Keratinocyte (primary cell): ENCODE results near the gene CNTRL. TPM values are rescaled to one million over a fixed set of nuclear protein-coding genes. Genes with fewer than 3 reads are reported as not detected.

Experiments
- DNase-seq: peaks from one replicate; pipeline ENCODE4 v3.0.0-alpha.2; 2011; ENCODE audit warnings: low read depth, missing footprints, low spot score
- FAIRE-seq: peaks from 2 replicates; lab custom pipeline; 2011; peaks lifted over from hg19 to GRCh38; lab: Jason Lieb, UNC
- H2AFZ ChIP-seq: 2 replicates; pipeline ENCODE4 v1.6.0; 2012; ENCODE audit warnings: low read length, control low read depth, inconsistent platforms; ENCODE audit not compliant: control insufficient read depth
- H3K27ac ChIP-seq: 2 replicates; pipeline ENCODE4 v1.5.1; 2011; ENCODE audit warnings: low read length; ENCODE audit not compliant: control insufficient read depth, insufficient read depth
- H3K27me3 ChIP-seq: 3 replicates; pipeline ENCODE4 v1.6.0; 2011; ENCODE audit warnings: low read length; ENCODE audit not compliant: control insufficient read depth, insufficient read depth; ENCODE audit errors: extremely low read depth
- H3K36me3 ChIP-seq, 2 experiments: 2 replicates in 1 of 2; 3 replicates in 1 of 2; pipeline ENCODE4 v1.5.1; 2011; ENCODE audit warnings: low read length in 2 of 2, mild to moderate bottlenecking in 1 of 2; ENCODE audit not compliant: control insufficient read depth in 2 of 2, insufficient read depth in 2 of 2; ENCODE audit errors: extremely low read depth in 1 of 2
- H3K4me1 ChIP-seq: 3 replicates; pipeline ENCODE4 v1.5.1; 2011; ENCODE audit warnings: low read length; ENCODE audit not compliant: control insufficient read depth, insufficient read depth; ENCODE audit errors: extremely low read depth
- H3K4me2 ChIP-seq: 3 replicates; pipeline ENCODE4 v1.6.0; 2011; ENCODE audit warnings: low read depth, low read length; ENCODE audit not compliant: control insufficient read depth, insufficient read depth; ENCODE audit errors: extremely low read depth
- H3K4me3 ChIP-seq, 3 experiments: fragments of 200-600 bp in 1 of 3; sonication (generic) in 1 of 3; 2 replicates in 2 of 3; 3 replicates in 1 of 3; pipeline ENCODE4 v1.5.1; 2011 to 2016; ENCODE audit warnings: low read length in 3 of 3, mild to moderate bottlenecking in 3 of 3, control low read depth in 2 of 3, inconsistent platforms in 1 of 3, low read depth in 1 of 3, mixed read lengths in 1 of 3, mixed run types in 1 of 3, moderate library complexity in 1 of 3; ENCODE audit not compliant: control insufficient read depth in 2 of 3, insufficient read depth in 2 of 3; ENCODE audit errors: extremely low read depth in 1 of 3
- H3K79me2 ChIP-seq: 2 replicates; pipeline ENCODE4 v1.6.0; 2012; ENCODE audit warnings: low read length; ENCODE audit not compliant: control insufficient read depth, insufficient read depth
- H3K9ac ChIP-seq: 3 replicates; pipeline ENCODE4 v1.6.0; 2011; ENCODE audit warnings: low read length; ENCODE audit not compliant: control insufficient read depth, insufficient read depth; ENCODE audit errors: extremely low read depth
- H3K9me1 ChIP-seq: 3 replicates; pipeline ENCODE4 v1.6.0; 2011; ENCODE audit warnings: low read length; ENCODE audit not compliant: control insufficient read depth, insufficient read depth; ENCODE audit errors: extremely low read depth
- H3K9me3 ChIP-seq: 2 replicates; pipeline ENCODE4 v1.5.1; 2012; ENCODE audit warnings: low read depth, low read length; ENCODE audit not compliant: control insufficient read depth
- H4K20me1 ChIP-seq: 3 replicates; pipeline ENCODE4 v1.6.0; 2011; ENCODE audit warnings: low read length; ENCODE audit not compliant: control insufficient read depth, insufficient read depth; ENCODE audit errors: extremely low read depth
- CTCF ChIP-seq, 3 experiments: IDR thresholded peaks in 1 of 3; conservative IDR thresholded peaks in 1 of 3; optimal IDR thresholded peaks in 1 of 3; 2 replicates in 2 of 3; 3 replicates in 1 of 3; pipeline versions ENCODE3 to v1.5.1; 2011; ENCODE audit warnings: low read length in 3 of 3, mild to moderate bottlenecking in 3 of 3, moderate library complexity in 2 of 3, control low read depth in 1 of 3, inconsistent platforms in 1 of 3; ENCODE audit not compliant: insufficient read depth in 2 of 3; ENCODE audit errors: extremely low read depth in 1 of 3
- EZH2 ChIP-seq: IDR thresholded peaks from one replicate; pipeline ENCODE4 v1.6.1; 2012; ENCODE audit warnings: inconsistent platforms, mild to moderate bottlenecking, low read length, moderate library complexity
- dilution Hi-C: fragments of 300-500 bp; cut with MboI; formaldehyde crosslinking; loops from one replicate; pipeline ENCODE4 v1.7.0; 2020; ENCODE audit warnings: low sequenced_read_pairs; ENCODE audit not compliant: extremely low pct_ligation_motif_present
- polyA plus RNA-seq, 5 experiments: library from polyadenylated mRNA; depleted of rRNA in 3 of 5; stranded (reverse) in 3 of 5; stranded (forward) in 1 of 5; unstranded in 1 of 5; fragments of >200 nt; gene quantifications; 1 replicate in 1 of 5; 2 replicates in 3 of 5; 3 replicates in 1 of 5; pipeline versions ENCODE4 v1.2.1 to v1.2.3, GENCODE V29; 2011 to 2012; ENCODE audit warnings: missing spikeins in 2 of 5, low read depth in 1 of 5, low replicate concordance in 1 of 5

The CNTRL gene
- polyA plus RNA-seq, 1 donor (not counting 4 experiments of a cell fraction or from before 2014, with no cell fraction given): 5.3 TPM

DNA sequence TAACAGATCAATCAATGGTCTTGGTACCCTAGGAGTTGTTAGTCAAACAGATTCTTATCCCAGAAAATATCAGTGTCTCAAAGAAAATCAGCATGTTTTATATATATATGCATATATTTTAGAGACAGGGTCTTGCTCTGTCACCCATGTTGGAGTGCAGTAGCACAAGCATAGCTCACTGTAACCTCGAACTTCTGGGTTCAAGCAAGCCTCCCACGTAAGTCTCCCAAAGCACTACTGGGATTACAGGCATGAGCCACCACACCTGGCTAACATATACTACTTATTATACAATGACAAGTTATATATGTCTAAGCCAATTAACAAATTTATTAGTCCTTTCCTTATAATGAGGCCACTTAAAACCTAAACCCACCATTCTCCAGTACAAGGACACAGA lies 116.5 kb downstream of the CNTRL start:
- peaks cover 42% of the 10 kb centered on the region for H3K4me1 ChIP-seq
- peaks cover 96% of the 10 kb centered on the region for H3K79me2 ChIP-seq
- TF ChIP-seq CTCF (optimal IDR thresholded peaks at IDR 0.05 in 1 of 3, IDR thresholded peaks at IDR 0.05 in 1 of 3, conservative IDR thresholded peaks at IDR 0.05 in 1 of 3; ENCODE audit: extremely low read depth in 1 of 3, insufficient read depth in 2 of 3, low read length in 3 of 3) (no peak), EZH2 (no peak)
- H3K4me3 ChIP-seq: no peak overlapping the region
- H3K9ac ChIP-seq: no peak overlapping the region
- no peak overlapping the region for H3K4me2 ChIP-seq
- FAIRE-seq (no peak), DNase-seq (no peak)
- no peaks in the 10 kb centered on the region for H3K9me3 ChIP-seq
- dilution Hi-C loops: no loop called here
- H4K20me1 ChIP-seq: peaks cover 2% of the 10 kb centered on the region
- H3K9me1 ChIP-seq: no peaks in the 10 kb centered on the region
- H3K27me3 ChIP-seq: no peaks in the 10 kb centered on the region
- no peak overlapping the region for H2AFZ ChIP-seq
- peaks cover 0 to 2% of the 10 kb centered on the region in 2 experiments for H3K36me3 ChIP-seq
- peak overlapping the region; percentile 6 for H3K27ac ChIP-seq

DNA sequence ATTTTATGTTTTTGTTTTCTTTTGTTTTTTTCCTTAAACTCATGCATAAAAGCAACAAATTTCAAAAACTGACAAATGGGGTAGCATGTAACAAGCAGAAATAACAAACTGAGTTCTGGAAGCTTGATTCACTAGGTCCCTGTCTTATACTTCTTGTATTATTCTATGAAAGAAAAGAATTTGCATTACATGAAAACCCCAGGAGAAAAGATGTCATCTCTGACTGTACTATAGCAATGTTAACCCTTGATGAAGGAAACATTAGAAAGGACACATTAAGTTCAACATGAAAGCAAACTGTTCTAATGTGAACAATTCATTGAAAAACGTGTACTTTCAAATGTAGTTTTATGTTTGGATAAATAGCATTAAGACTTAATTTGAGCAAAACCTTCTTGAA lies 117.8 kb downstream of the CNTRL start:
- Histone ChIP-seq H2AFZ (no peak overlapping the region), H3K4me2 (peak overlapping the region; percentile 19), H3K9me1 (no peaks in the 10 kb centered on the region), H3K27me3 (no peaks in the 10 kb centered on the region), H3K27ac (peak overlapping the region; percentile 92), H3K79me2 (peaks cover 97% of the 10 kb centered on the region), H3K36me3 (peaks cover 0 to 2% of the 10 kb centered on the region in 2 experiments), H3K4me3 (no peak overlapping the region), H3K9ac (no peak overlapping the region), H3K9me3 (no peaks in the 10 kb centered on the region), H3K4me1 (peaks cover 54% of the 10 kb centered on the region), H4K20me1 (peaks cover 3% of the 10 kb centered on the region)
- FAIRE-seq: no peak
- dilution Hi-C loops: no loop called here
- DNase-seq: no peak
- no peak for TF ChIP-seq EZH2
- TF ChIP-seq CTCF (optimal IDR thresholded peaks at IDR 0.05 in 1 of 3, IDR thresholded peaks at IDR 0.05 in 1 of 3, conservative IDR thresholded peaks at IDR 0.05 in 1 of 3; ENCODE audit: extremely low read depth in 1 of 3, insufficient read depth in 2 of 3, low read length in 3 of 3): no peak
